NT2/D1 (cell line): ENCODE measurements around the gene ZBTB7B.

Source experiments
- SUZ12 ChIP-seq: IDR thresholded peaks from 2 replicates; pipeline ENCODE4 v1.6.1; 2011; ENCODE audit not compliant: insufficient read length, insufficient read depth; ENCODE audit errors: extremely low read depth
- YY1 ChIP-seq: IDR thresholded peaks from 2 replicates; pipeline ENCODE4 v1.6.1; 2011; ENCODE audit not compliant: insufficient read length, insufficient read depth
- ZNF274 ChIP-seq: IDR thresholded peaks from 2 replicates; pipeline ENCODE4 v1.6.1; 2011; ENCODE audit warnings: mild to moderate bottlenecking, low read depth, low read length

GRCh38 chr1:155030243-155030795 lies 27.7 kb downstream of the ZBTB7B start:
- TF ChIP-seq SUZ12, result no peak
- TF ChIP-seq ZNF274, result no peak
- no peak for TF ChIP-seq YY1
